PC-3 (cell line): ENCODE results near the gene TOLLIP. TPM values are rescaled to one million over a fixed set of nuclear protein-coding genes. Genes with fewer than 3 reads are reported as not detected.

Source experiments
- ATAC-seq: fragments of 200-7000 bp; cut with Tn5 transposase; 2 replicates; pipeline ENCODE4 v1.9.1; 2020; ENCODE audit warnings: mild to moderate bottlenecking, moderate library complexity
- BruUV-seq: library from RNA; stranded (reverse); fragments of 400-500 nt; replicated peaks from 2 replicates; lab custom pipeline; 2021; lab: Mats Ljungman, UMichigan
- CTCF ChIA-PET: fragments of 300-600 bp; sonication (Branson Sonifier 250); formaldehyde crosslinking; loops from one replicate; lab custom pipeline; 2022; ENCODE audit warnings: antibody characterized with exemption; lab: Charles Lee
- POLR2A ChIA-PET: fragments of 300-600 bp; sonication (Branson Sonifier 250); formaldehyde crosslinking; loops from one replicate; lab custom pipeline; 2022; ENCODE audit warnings: antibody characterized with exemption; ENCODE audit not compliant: unreplicated experiment; lab: Charles Lee
- DNase-seq: peaks from one replicate; pipeline ENCODE4 v3.0.0-alpha.2; 2015
- H2AFZ ChIP-seq: fragments of 300-600 bp; sonication (generic); 2 replicates; pipeline ENCODE4 v1.6.0; 2016; ENCODE audit warnings: antibody characterized with exemption, low read length
- H3F3A ChIP-seq: fragments of 300-600 bp; sonication (generic); one replicate; pipeline ENCODE4 v1.6.0; 2017; ENCODE audit warnings: antibody characterized with exemption, low read length, control low read depth, mild to moderate bottlenecking; ENCODE audit not compliant: unreplicated experiment
- H3K27ac ChIP-seq: fragments of 300-600 bp; sonication (generic); 2 replicates; pipeline ENCODE4 v1.5.1; 2016; ENCODE audit warnings: mild to moderate bottlenecking, low read length
- H3K27me3 ChIP-seq: fragments of 300-600 bp; sonication (generic); 2 replicates; pipeline ENCODE4 v1.6.1; 2016; ENCODE audit warnings: low read length, mixed read lengths
- H3K36me3 ChIP-seq: fragments of 300-600 bp; sonication (generic); 2 replicates; pipeline ENCODE4 v1.6.1; 2016; ENCODE audit warnings: low read depth, mixed run types, low read length, mixed read lengths
- H3K4me1 ChIP-seq: fragments of 300-600 bp; sonication (generic); 2 replicates; pipeline ENCODE4 v1.5.1; 2016; ENCODE audit warnings: low read length; ENCODE audit not compliant: insufficient read depth
- H3K4me2 ChIP-seq: fragments of 300-600 bp; sonication (generic); 2 replicates; pipeline ENCODE4 v1.6.0; 2016; ENCODE audit warnings: low read length
- H3K4me3 ChIP-seq: fragments of 300-600 bp; sonication (generic); 2 replicates; pipeline ENCODE4 v1.5.1; 2016; ENCODE audit warnings: mild to moderate bottlenecking, low read length, mixed read lengths
- H3K79me2 ChIP-seq: fragments of 300-600 bp; sonication (generic); 2 replicates; pipeline ENCODE4 v1.6.1; 2017; ENCODE audit warnings: low read length, mixed read lengths
- H3K9ac ChIP-seq: fragments of 300-600 bp; sonication (generic); 2 replicates; pipeline ENCODE4 v1.6.0; 2016; ENCODE audit warnings: mild to moderate bottlenecking, low read length
- H3K9me2 ChIP-seq: fragments of 300-600 bp; sonication (generic); replicated peaks from 2 replicates; pipeline ENCODE4 v1.6.1; 2016; ENCODE audit warnings: mixed run types, low read length, mixed read lengths
- H3K9me3 ChIP-seq: fragments of 300-600 bp; sonication (generic); 2 replicates; pipeline ENCODE4 v1.6.1; 2016; ENCODE audit warnings: low read length, mixed read lengths
- H4K20me1 ChIP-seq: fragments of 300-600 bp; sonication (generic); 2 replicates; pipeline ENCODE4 v1.6.1; 2016; ENCODE audit warnings: low read length, mixed read lengths
- EZH2 ChIP-seq: fragments of 300-600 bp; sonication (generic); IDR thresholded peaks from one replicate; pipeline ENCODE4 v1.6.1; 2017; ENCODE audit warnings: antibody characterized with exemption, mild to moderate bottlenecking, low read length; ENCODE audit not compliant: unreplicated experiment
- EZH2phosphoT487 ChIP-seq: fragments of 300-600 bp; sonication (generic); IDR thresholded peaks from 2 replicates; pipeline ENCODE4 v1.6.1; 2018; ENCODE audit warnings: mild to moderate bottlenecking, antibody characterized with exemption, low read length, borderline replicate concordance
- intact Hi-C: fragments of 100-400 bp; cut with micrococcal nuclease; formaldehyde crosslinking; loops from 2 replicates; pipeline ENCODE4 v1.9.0; 2023
- total RNA-seq: library from RNA; depleted of rRNA; stranded (reverse); fragments of >200 nt; gene quantifications from 2 replicates; pipeline ENCODE4 v1.2.3, GENCODE V29; 2014
- TF ChIP-seq, protein P1 (sequence below): fragments of 300-600 bp; sonication (generic); conservative IDR thresholded peaks from 2 replicates; pipeline ENCODE4 v1.5.1; 2017; ENCODE audit warnings: antibody characterized with exemption, low read depth, mild to moderate bottlenecking, low read length

TOLLIP gene
- total RNA-seq, 1 experiment from 2014 or later: 43.2 TPM

DNA sequence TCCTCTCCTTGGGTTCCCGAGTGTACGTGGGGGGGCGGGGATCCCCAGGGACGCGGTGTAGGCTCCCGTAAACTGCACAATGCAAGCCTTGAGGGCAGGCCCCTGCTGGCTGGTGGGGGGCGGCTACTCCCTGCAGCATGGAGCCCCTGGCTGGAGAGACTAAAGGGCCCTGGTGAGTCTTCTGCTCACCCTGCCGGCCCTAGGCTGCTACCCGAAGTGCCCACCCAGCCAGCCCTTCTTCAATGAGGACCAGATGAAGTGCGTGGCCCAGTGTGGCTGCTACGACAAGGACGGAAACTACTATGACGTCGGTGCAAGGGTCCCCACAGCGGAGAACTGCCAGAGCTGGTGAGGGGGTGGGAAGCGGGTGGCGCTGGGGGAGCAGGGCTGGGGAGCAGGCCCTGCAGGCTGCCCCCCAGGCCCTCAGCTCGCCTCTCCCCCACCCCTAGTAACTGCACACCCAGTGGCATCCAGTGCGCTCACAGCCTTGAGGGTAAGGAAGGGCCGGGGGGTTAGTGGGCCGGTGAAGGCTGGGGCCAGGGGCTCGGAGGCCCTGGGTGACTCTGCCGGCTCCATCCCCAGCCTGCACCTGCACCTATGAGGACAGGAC lies 69.7 kb downstream of the TOLLIP start:
- Histone ChIP-seq H3F3A (no peaks in the 10 kb centered on the region), H3K36me3 (no peaks in the 10 kb centered on the region), H3K4me2 (no peak overlapping the region), H3K4me1 (no peaks in the 10 kb centered on the region), H3K9ac (no peak overlapping the region), H3K79me2 (no peaks in the 10 kb centered on the region), H3K9me3 (no peaks in the 10 kb centered on the region), H3K27ac (no peak overlapping the region), H3K9me2 (no peaks in the 10 kb centered on the region), H4K20me1 (no peaks in the 10 kb centered on the region), H2AFZ (no peak overlapping the region), H3K4me3 (no peak overlapping the region), H3K27me3 (no peaks in the 10 kb centered on the region)
- ChIA-PET POLR2A (no interaction called here), CTCF (no interaction called here)
- intact Hi-C loops: no loop called here
- no TSS peak for BruUV-seq
- ATAC-seq (no peak), DNase-seq (no peak)
- TF ChIP-seq EZH2 (no peak), EZH2phosphoT487 (no peak)
- TF ChIP-seq, protein P1, sequence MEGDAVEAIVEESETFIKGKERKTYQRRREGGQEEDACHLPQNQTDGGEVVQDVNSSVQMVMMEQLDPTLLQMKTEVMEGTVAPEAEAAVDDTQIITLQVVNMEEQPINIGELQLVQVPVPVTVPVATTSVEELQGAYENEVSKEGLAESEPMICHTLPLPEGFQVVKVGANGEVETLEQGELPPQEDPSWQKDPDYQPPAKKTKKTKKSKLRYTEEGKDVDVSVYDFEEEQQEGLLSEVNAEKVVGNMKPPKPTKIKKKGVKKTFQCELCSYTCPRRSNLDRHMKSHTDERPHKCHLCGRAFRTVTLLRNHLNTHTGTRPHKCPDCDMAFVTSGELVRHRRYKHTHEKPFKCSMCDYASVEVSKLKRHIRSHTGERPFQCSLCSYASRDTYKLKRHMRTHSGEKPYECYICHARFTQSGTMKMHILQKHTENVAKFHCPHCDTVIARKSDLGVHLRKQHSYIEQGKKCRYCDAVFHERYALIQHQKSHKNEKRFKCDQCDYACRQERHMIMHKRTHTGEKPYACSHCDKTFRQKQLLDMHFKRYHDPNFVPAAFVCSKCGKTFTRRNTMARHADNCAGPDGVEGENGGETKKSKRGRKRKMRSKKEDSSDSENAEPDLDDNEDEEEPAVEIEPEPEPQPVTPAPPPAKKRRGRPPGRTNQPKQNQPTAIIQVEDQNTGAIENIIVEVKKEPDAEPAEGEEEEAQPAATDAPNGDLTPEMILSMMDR: no peak

DNA sequence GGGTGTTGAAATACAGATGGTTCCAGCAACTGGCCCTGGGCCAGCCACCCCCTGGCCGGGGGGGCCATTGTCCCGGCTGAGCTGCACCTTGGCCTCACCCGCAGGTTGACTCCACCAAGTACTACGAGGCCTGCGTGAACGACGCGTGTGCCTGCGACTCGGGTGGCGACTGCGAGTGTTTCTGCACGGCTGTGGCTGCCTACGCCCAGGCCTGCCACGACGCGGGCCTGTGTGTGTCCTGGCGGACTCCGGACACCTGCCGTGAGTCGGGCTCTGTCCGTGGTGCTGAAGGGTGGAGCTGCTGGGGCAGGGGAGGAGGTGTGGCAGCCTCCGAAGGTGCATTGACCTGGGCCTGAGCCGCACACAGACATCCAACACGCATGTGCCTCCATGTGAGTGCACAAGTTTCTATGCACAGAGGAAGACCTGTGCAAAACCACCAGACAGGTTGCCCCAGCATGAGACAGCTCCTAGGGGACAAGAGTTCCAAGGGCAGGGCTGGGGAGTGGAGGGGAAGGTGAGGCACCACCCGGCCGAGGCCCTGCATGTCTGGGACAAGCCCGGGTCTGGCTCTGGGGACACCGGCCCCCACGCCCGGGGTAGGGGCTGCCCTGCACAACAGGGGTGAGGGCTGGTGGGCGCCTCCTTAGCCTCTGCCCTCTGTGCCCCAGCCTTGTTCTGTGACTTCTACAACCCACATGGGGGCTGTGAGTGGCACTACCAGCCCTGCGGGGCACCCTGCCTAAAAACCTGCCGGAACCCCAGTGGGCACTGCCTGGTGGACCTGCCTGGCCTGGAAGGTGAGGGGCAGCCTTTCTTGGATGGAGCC lies 70.5 kb downstream of the TOLLIP start:
- ChIA-PET POLR2A (no interaction called here), CTCF (no interaction called here)
- no peaks in the 10 kb centered on the region for H3K27me3 ChIP-seq
- no peak overlapping the region for H3K9ac ChIP-seq
- H3K4me2 ChIP-seq: no peak overlapping the region
- no peaks in the 10 kb centered on the region for H3K36me3 ChIP-seq
- H3K9me3 ChIP-seq: no peaks in the 10 kb centered on the region
- no peak overlapping the region for H2AFZ ChIP-seq
- BruUV-seq: no TSS peak
- DNase-seq (peak; percentile 33), ATAC-seq (peak; percentile 6)
- no peak overlapping the region for H3K4me3 ChIP-seq
- no peak overlapping the region for H3K27ac ChIP-seq
- H3F3A ChIP-seq: no peaks in the 10 kb centered on the region
- H3K4me1 ChIP-seq: no peaks in the 10 kb centered on the region
- H3K79me2 ChIP-seq: no peaks in the 10 kb centered on the region
- no peaks in the 10 kb centered on the region for H3K9me2 ChIP-seq
- intact Hi-C loops: no loop called here
- no peaks in the 10 kb centered on the region for H4K20me1 ChIP-seq
- no peak for TF ChIP-seq EZH2phosphoT487
- TF ChIP-seq EZH2: no peak
- TF ChIP-seq, protein P1: no peak

DNA sequence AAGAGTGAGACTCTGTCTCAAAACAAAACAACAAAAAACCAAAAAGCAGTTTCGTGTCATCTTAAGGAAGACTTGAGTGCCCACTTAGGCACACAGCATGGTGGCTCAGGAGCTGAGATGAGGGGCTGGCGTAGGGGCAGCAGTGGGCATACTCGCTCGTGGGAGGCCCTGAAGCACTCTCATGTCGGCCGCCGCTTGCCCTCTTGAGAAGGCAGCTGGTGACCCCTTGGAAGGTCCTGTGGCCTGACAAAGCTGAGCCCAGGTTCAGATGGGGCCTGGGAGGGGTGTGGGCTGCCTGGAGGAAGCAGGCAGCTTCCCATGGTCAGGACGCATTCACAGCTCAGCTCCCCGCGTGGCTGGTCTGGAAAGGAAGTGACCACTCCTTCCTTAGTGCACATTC lies 71.6 kb downstream of the TOLLIP start:
- TF ChIP-seq, protein P1: no peak
- no peak for TF ChIP-seq EZH2phosphoT487
- H3K79me2 ChIP-seq: no peaks in the 10 kb centered on the region
- H4K20me1 ChIP-seq: no peaks in the 10 kb centered on the region
- H3K4me2 ChIP-seq: no peak overlapping the region
- no peak overlapping the region for H2AFZ ChIP-seq
- H3K9ac ChIP-seq: no peak overlapping the region
- no peak overlapping the region for H3K4me3 ChIP-seq
- H3K9me2 ChIP-seq: no peaks in the 10 kb centered on the region
- BruUV-seq: no TSS peak
- POLR2A ChIA-PET: no interaction called here
- DNase-seq (no peak), ATAC-seq (no peak)
- no peak overlapping the region for H3K27ac ChIP-seq
- no peaks in the 10 kb centered on the region for H3K4me1 ChIP-seq
- intact Hi-C loops: no loop called here
- no peaks in the 10 kb centered on the region for H3K36me3 ChIP-seq
- no peaks in the 10 kb centered on the region for H3K27me3 ChIP-seq
- H3K9me3 ChIP-seq: no peaks in the 10 kb centered on the region
- no peaks in the 10 kb centered on the region for H3F3A ChIP-seq
- CTCF ChIA-PET: no interaction called here
